ENCODE results near the gene EFCAB5. TPM values are rescaled to one million over a fixed set of nuclear protein-coding genes. Genes with fewer than 3 reads are reported as not detected.

Gene EFCAB5
- 0.12 TPM in 1 of 2 replicates, not detected in the other for total RNA-seq

GRCh38 chr17:29941334-29941733 lies at the start of gene EFCAB5:
Gene EFCAB5, plus strand, starts transcription at chr17:29941634. Its CDS starts 163 bp downstream, at chr17:29941797.

GRCh38 chr17:29929533-29930408 lies 11.7 kb upstream of the EFCAB5 start, which contains the start of gene SSH2:
Gene SSH2, minus strand, starts transcription at chr17:29930228. Its CDS starts 228 bp downstream, at chr17:29930000.

GRCh38 chr17:30116661-30117551 lies 175.5 kb downstream of the EFCAB5 start, which contains the start of gene NSRP1:
Gene NSRP1, plus strand, starts transcription at chr17:30116816. Its CDS starts 28 bp downstream, at chr17:30116844.

Other genes with a start within 250 kb of the EFCAB5 start
- gene SSH2, start 11.4 kb upstream of the EFCAB5 start, total RNA-seq, result 20.5 and 40.4 TPM in 2 replicates
- gene NSRP1, start 175.2 kb downstream of the EFCAB5 start, total RNA-seq, result 5.4 and 6.5 TPM in 2 replicates

Data from pericardium fibroblast (primary cell).